ENCODE results near the gene TRPM3. TPM values are rescaled to one million over a fixed set of nuclear protein-coding genes. Genes with fewer than 3 reads are reported as not detected.

Gene TRPM3
- total RNA-seq, 1 experiment from 2014 or later, result not detected

DNA sequence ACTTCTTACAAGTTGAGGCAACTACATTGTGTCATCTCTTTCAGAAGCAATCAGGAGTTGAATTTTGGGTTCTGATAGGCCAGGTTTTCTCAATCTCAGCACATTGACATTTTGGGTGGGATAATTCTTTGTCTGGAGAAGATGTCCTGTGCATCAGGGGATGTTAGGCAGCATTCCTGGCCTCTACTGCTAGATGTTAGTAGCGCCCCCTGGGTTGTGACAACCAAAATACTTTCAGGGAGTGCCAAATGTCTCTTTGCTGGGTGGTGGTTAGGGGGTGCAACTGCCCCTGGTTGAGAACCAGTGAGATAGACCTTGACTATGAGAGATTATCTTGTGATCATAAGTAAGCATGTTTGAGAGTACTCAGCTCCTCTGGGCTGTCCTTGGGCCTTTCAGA, 542.7 kb downstream of the TRPM3 start:
- intact Hi-C loops (cut with micrococcal nuclease; ENCODE audit: unreplicated experiment) (no loop called here), in situ Hi-C loops (cut with HindIII; ENCODE audit: low pct_unique_long_range_greater_than_20kb, low sequenced_read_pairs) (no loop called here)
- no peak for DNase-seq (ENCODE audit: low read depth, low spot score)
- Histone ChIP-seq H3K4me3 (ENCODE audit: low read depth in 2 of 2, low read length in 2 of 2) (no peak overlapping the region), H3K4me1 (ENCODE audit: control insufficient read depth, insufficient read depth, low read length) (no peaks in the 10 kb centered on the region), H3K36me3 (ENCODE audit: control insufficient read depth, insufficient read depth, low read length) (no peaks in the 10 kb centered on the region), H3K9me3 (ENCODE audit: control insufficient read depth, insufficient read depth, low read depth, low read length) (no peaks in the 10 kb centered on the region), H3K27ac (ENCODE audit: low read length) (no peak overlapping the region), H3K27me3 (ENCODE audit: control insufficient read depth, insufficient read depth, low read length) (no peaks in the 10 kb centered on the region; the same call in 1 of the 2 replicates)
- CTCF ChIA-PET, result no interaction called here
- TF ChIP-seq POLR2AphosphoS5 (IDR thresholded peaks at IDR 0.05; ENCODE audit: low read depth, low read length) (no peak), SIN3A (IDR thresholded peaks at IDR 0.05; ENCODE audit: borderline replicate concordance, insufficient read depth, low read depth, low read length) (no peak), TCF7L2 (IDR thresholded peaks at IDR 0.05; ENCODE audit: low read depth, low read length) (no peak), REST (IDR thresholded peaks at IDR 0.05; ENCODE audit: insufficient read depth in 1 of 2, low read depth in 2 of 2, low read length in 1 of 2) (no peak)
- TF ChIP-seq, protein P1, sequence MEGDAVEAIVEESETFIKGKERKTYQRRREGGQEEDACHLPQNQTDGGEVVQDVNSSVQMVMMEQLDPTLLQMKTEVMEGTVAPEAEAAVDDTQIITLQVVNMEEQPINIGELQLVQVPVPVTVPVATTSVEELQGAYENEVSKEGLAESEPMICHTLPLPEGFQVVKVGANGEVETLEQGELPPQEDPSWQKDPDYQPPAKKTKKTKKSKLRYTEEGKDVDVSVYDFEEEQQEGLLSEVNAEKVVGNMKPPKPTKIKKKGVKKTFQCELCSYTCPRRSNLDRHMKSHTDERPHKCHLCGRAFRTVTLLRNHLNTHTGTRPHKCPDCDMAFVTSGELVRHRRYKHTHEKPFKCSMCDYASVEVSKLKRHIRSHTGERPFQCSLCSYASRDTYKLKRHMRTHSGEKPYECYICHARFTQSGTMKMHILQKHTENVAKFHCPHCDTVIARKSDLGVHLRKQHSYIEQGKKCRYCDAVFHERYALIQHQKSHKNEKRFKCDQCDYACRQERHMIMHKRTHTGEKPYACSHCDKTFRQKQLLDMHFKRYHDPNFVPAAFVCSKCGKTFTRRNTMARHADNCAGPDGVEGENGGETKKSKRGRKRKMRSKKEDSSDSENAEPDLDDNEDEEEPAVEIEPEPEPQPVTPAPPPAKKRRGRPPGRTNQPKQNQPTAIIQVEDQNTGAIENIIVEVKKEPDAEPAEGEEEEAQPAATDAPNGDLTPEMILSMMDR (IDR thresholded peaks at IDR 0.05), result no peak
- ATAC-seq, result no peak
- BruUV-seq (replicated peaks), result no TSS peak
- POLR2A ChIA-PET, result interaction anchor here (0.6 kb wide), 1 partner anchor 143 kb away, joined by 4 read pairs; no protein-coding TSS in a partner anchor

GRCh38 chr9:70577671-70578070, 543.8 kb downstream of the TRPM3 start:
- ATAC-seq (no peak), DNase-seq (ENCODE audit: low read depth, low spot score) (no peak)
- ChIA-PET CTCF (no interaction called here), POLR2A (no interaction called here)
- Histone ChIP-seq H3K4me3 (ENCODE audit: low read depth in 2 of 2, low read length in 2 of 2) (no peak overlapping the region), H3K36me3 (ENCODE audit: control insufficient read depth, insufficient read depth, low read length) (no peaks in the 10 kb centered on the region), H3K9me3 (ENCODE audit: control insufficient read depth, insufficient read depth, low read depth, low read length) (no peaks in the 10 kb centered on the region), H3K27me3 (ENCODE audit: control insufficient read depth, insufficient read depth, low read length) (no peaks in the 10 kb centered on the region), H3K27ac (ENCODE audit: low read length) (no peak overlapping the region), H3K4me1 (ENCODE audit: control insufficient read depth, insufficient read depth, low read length) (no peaks in the 10 kb centered on the region)
- intact Hi-C loops (cut with micrococcal nuclease; ENCODE audit: unreplicated experiment) (no loop called here), in situ Hi-C loops (cut with HindIII; ENCODE audit: low pct_unique_long_range_greater_than_20kb, low sequenced_read_pairs) (no loop called here)
- no TSS peak for BruUV-seq (replicated peaks)
- TF ChIP-seq TCF7L2 (IDR thresholded peaks at IDR 0.05; ENCODE audit: low read depth, low read length), result no peak
- no peak for TF ChIP-seq REST (IDR thresholded peaks at IDR 0.05; ENCODE audit: insufficient read depth in 1 of 2, low read depth in 2 of 2, low read length in 1 of 2)
- TF ChIP-seq SIN3A (IDR thresholded peaks at IDR 0.05; ENCODE audit: borderline replicate concordance, insufficient read depth, low read depth, low read length), result no peak
- TF ChIP-seq, protein P1 (IDR thresholded peaks at IDR 0.05), result no peak
- no peak for TF ChIP-seq POLR2AphosphoS5 (IDR thresholded peaks at IDR 0.05; ENCODE audit: low read depth, low read length)

Data from Panc1 (cell line).